OCI-LY7 (cell line): Measurements from ENCODE around the gene CRIP1.

ENCODE experiments used
- EZH2phosphoT487 ChIP-seq: fragments of 200-600 bp; sonication (generic); IDR thresholded peaks from 2 replicates; pipeline ENCODE4 v1.6.1; 2018; ENCODE audit warnings: low read depth, borderline replicate concordance, mild to moderate bottlenecking, mixed run types, antibody characterized with exemption, low read length, moderate library complexity, mixed read lengths
- TF ChIP-seq, protein P1 (sequence below): fragments of 200-600 bp; sonication (generic); conservative IDR thresholded peaks from 2 replicates; pipeline ENCODE4 v1.5.1; 2014; ENCODE audit warnings: mild to moderate bottlenecking, antibody characterized with exemption, low read length, moderate library complexity, mixed read lengths

DNA sequence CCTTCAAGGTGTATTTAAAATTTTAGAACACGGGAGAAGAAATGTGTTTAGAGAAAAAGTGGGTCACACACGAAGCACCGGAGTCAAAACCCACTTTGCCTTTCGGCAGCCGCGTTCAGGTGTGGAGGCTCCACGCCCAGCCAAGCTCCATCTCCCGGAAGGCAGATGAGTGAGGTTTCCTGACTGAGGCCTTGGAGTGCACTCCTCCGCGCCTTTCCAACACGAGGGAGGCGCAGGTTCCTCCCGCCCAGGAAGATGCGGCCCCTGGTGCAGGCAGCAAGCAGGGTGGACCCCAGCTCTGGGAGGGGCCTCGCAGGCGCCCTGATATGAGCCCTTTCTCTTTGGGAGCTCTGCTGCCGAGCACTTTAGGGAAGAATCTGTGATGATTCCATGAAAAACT is 44.6 kb upstream of the CRIP1 start:
- TF ChIP-seq, protein P1, sequence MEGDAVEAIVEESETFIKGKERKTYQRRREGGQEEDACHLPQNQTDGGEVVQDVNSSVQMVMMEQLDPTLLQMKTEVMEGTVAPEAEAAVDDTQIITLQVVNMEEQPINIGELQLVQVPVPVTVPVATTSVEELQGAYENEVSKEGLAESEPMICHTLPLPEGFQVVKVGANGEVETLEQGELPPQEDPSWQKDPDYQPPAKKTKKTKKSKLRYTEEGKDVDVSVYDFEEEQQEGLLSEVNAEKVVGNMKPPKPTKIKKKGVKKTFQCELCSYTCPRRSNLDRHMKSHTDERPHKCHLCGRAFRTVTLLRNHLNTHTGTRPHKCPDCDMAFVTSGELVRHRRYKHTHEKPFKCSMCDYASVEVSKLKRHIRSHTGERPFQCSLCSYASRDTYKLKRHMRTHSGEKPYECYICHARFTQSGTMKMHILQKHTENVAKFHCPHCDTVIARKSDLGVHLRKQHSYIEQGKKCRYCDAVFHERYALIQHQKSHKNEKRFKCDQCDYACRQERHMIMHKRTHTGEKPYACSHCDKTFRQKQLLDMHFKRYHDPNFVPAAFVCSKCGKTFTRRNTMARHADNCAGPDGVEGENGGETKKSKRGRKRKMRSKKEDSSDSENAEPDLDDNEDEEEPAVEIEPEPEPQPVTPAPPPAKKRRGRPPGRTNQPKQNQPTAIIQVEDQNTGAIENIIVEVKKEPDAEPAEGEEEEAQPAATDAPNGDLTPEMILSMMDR, result no peak
- no peak for TF ChIP-seq EZH2phosphoT487
